Activated T-helper 1 cell treated with anti-CD3 and anti-CD28 coated beads, Interleukin-2, amount 50 U/mL, for 16 hours (primary cell): ENCODE results near the gene NCKAP5.

ENCODE experiments used
- DNase-seq, 2 donors: peaks; one replicate each; pipeline ENCODE4 v3.0.0-alpha.2; 2020; ENCODE audit warnings: low read depth in 1 of 2, low spot score in 1 of 2

The NCKAP5 gene

DNA sequence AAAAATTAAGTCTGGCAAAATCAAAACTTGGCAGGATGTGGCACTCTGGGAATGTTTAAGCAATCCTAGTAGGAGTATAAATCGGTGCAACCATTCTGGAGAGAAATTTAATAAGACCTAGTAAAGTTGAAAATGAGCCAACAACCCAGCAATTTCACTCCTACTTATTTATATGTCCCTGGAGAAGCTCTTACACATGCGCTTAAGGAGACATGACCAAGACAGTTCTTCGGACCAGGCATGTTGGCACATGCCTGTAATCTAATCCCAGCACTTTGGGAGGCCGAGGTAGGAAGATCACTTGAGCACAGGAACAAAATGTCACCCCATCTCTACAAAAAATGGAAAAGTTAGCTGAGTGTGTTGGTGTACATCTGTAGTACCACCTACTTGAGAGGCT lies 523.7 kb downstream of the NCKAP5 start:
- no peak for DNase-seq

DNA sequence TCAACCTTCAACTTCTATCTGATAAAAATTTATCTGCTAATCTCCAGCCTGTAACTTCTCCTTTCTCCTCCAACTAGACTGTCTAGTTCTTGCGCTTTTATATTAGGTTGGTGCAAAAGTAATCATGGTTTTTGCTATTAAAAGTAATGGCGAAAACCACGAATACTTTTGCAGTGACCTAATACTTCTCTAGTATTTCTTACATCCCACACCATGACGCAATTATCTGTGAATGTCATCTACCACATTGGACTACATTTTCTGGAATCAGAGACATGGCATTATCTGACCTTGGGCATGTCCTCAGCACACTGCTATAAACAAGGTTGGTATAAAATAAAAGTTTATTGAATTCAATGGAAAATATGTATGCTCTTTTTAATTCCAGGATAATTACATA lies 528.1 kb downstream of the NCKAP5 start:
- no peak for DNase-seq

DNA sequence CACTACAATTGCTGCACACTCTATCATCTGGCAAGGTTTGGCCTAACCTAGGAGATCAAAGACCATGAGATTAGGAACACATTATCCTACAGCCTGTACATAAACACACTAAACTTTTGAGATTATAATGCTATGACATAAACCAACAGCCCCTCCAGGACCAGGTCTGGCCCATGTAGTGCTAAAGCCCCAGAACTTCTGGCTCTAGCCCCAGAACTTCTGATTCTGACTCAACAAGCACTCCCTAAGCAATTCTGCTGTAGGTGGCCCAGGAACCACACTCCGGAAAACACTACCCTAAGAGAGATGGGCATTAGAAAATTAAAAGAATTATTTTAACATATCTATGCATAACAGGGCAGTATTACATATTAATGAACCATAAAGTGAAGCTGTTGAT lies 528.7 kb downstream of the NCKAP5 start:
- DNase-seq, result no peak

GRCh38 chr2:133026536-133027177 lies 541.6 kb downstream of the NCKAP5 start:
- DNase-seq, result no peak

DNA sequence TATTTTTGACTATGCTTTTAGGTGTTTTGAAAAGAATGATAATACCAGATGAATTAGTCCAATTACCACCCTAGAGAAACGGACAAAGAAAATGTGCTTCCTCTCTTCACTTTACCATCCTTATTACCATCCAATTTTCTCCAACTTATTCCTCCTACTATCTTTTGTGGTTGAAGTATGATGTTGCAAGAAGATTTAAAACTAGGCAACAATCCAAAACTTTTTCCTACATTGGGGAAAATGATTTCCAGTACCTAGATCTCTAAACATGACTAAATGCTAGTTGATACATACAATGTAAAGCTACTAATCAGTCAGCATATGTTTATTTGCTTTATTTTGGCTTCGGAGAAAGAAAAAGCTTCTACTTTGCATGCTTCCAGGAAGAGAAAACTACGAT lies 543.3 kb downstream of the NCKAP5 start:
- DNase-seq, result no peak

DNA sequence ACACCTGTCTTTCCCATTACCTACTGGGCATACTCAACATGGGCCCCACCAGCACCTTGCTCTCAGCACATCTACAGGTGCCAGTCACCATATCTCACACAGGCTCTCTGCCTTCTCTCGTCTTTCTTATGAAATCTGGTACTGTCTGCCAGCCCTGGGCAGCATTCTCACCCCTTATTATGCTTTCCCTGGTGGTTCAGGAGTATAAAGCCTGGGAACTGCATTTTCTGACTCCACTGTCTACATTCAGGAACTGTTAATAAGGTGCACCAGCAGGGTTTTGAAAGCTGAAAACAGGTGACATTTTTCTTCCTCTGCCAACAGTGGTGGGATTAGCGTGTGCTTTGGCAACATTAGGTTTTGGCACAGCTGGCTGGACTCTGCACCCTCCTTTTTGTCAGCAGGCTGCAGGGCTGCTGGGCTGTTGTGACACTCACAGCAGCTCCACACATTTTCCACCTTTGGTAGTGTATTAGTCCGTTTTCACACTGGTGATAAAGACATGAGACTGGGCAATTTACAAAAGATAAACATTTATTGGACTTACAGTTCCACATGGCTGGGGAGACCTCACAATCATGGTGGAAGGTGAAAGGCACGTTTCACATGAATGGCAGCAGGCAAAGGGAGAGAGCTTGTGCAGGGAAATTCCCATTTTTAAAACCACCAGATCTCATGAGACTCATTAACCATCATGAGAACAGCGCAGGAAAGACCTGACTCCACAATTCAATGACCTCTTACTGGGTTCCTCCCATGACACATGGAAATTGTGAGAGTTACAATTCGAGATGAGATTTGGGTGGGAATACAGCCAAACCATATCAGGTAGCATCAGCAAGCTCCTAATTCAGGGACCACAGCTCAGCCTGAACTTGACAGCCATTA lies 555.2 kb downstream of the NCKAP5 start:
- DNase-seq, result no peak

GRCh38 chr2:133004623-133005022 lies 563.6 kb downstream of the NCKAP5 start:
- DNase-seq, result no peak

DNA sequence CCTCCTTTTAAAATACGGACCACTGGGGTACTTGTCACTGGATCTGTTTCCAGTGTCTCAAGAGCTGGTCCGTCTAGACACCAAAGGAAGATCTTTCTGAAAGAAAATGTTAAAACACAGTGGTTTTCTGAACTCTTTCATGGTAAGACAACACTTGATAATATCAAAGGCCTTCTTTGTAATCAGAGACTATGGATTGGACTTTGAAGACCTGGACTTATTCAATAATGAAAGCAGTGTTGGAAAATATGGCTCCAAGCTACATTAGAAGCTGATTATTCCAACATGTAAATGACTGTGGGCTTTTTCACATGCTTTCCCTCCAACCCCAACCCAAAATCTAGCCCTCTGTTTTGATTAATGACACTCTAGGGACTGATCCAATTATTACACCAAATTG lies 568.8 kb downstream of the NCKAP5 start:
- DNase-seq, result no peak

DNA sequence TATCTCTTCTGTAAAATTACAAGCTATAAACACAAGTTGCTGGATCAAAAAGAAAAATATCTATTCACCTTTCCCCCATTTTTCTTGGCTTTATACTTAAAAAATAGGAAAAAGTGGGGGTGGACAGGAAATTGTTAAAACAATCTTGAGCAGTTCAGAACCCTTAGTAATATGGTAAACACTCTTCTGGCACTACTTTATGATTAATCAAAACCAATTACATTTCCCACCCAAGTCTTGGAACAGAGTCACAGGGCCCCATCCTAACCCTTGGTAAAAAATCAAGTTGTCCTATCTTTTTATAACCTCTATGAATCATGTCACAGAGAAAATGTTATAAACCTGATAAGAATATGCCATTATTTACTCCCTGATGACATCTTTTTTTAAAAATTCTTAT lies 570.0 kb downstream of the NCKAP5 start:
- DNase-seq, result no peak

DNA sequence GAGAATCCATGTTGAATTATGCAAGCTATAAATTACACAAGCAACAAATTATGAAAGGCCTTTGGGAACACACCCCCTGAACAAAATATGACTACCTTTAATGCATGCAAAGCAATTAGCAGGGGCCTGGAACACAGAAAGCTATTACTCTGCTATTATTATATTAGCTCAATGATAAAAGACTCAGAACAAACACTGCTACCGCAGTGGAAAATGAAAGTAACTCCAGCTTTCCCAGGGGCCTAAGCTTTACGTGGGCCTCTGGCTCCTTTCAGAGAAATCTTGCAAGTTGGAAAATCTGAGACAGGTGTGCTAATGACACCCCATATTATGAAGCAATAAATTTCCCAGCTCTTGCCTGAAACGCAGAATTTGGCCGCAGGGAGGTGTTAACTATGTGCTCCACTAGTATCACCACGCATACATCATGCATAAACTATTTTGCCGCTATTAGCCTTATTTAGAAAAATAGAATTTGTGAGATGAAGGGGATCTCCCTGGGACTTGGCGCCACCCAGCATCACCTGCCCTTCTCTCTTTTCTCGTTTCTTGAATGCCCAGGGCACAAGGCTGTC lies 576.7 kb downstream of the NCKAP5 start:
- no peak for DNase-seq

DNA sequence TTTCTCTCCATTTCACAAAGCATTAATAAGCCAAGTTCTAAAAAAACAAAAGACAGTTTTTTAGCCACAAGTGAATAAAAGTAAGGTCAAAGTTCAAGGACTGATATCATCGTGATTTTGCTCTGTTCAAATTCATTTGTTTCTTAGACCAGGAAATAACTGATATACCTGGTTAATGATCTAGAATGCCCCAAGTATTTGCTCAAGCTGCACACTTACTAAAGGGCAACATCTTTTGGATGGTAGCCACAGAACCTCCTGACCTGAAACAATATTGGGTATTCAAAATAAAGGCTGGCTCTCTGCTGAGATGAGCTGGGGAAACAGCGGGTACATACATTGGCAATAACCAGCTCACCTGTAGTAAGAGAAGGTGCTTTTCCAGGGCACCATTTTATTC lies 583.5 kb downstream of the NCKAP5 start:
- no peak for DNase-seq

GRCh38 chr2:132980304-132980703 lies 588.0 kb downstream of the NCKAP5 start:
- DNase-seq, result no peak

DNA sequence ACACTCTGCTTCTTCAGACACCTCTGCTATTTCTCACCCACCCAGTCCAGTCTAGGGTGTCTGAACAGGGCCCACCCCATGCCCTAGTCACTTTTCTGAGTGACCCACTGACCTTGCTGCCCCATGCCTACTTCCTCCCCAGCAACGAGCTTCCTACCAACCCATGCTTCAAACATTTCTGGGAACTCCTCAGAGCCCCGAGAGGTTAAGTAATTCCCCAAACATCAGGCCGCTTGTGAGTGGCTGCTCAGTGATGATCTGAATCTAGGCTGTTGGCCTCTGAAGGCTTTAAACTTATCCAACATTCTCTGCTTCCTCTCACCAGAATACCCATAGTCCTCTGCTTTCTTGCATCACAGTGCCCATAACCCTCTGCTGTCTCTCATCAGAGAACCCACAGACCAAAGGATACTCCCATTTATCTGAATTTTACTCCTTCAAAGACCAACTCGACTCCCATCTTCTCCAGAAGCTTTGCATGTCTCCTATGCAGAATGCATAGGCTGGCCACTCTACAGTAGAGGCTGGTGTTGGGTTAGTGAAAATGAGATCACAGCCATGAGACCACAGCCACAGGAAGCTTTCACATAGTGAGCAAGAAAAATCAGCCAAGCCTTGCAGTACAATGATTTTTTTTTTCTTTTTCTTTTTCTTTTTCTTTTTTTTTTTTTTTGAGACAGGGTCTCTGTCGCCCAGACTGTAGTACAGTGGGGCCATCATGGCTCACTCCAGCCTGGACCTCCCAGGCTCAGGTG lies 588.7 kb downstream of the NCKAP5 start:
- no peak for DNase-seq

- DNase-seq, result no peak
Measured at GRCh38 chr2:132978840-132979239, 589.4 kb downstream of the NCKAP5 start.

DNA sequence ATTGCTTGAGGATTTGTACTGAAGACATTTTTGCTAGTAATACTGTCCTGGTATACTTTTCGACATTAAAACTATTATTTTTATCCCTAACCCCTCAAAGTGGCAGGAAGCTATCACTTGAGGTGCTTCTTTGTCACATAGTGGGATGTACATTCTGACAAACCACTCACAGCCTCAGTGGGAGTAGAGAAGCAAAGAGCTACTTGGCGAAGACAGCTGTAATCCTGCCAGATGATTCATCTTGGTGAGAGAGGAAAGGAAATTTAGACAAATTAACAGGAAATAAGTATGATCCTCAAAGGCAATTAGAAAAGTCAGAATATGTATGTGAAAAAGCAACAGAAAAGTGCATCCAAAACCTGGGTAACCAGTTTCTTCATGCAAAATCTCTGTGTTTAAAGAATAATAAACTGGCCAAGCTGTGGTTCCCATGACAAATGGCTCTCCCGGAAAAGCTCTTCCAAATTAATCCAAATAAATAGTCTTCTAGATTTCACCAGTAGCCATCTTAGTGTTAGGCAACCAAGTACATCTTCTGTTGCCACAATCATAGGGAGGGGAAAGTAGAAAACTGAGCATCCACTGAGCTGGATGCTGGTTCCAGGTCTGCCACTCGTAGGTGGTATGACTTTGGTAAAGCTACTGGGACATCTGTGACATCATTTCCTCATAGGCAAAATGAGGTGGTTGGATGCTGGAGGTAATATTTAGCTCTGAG lies 590.3 kb downstream of the NCKAP5 start:
- no peak for DNase-seq

- DNase-seq, result no peak
Measured at GRCh38 chr2:132975193-132976105, 592.8 kb downstream of the NCKAP5 start.

GRCh38 chr2:132974467-132975095 lies 593.7 kb downstream of the NCKAP5 start:
- DNase-seq, result no peak

DNA sequence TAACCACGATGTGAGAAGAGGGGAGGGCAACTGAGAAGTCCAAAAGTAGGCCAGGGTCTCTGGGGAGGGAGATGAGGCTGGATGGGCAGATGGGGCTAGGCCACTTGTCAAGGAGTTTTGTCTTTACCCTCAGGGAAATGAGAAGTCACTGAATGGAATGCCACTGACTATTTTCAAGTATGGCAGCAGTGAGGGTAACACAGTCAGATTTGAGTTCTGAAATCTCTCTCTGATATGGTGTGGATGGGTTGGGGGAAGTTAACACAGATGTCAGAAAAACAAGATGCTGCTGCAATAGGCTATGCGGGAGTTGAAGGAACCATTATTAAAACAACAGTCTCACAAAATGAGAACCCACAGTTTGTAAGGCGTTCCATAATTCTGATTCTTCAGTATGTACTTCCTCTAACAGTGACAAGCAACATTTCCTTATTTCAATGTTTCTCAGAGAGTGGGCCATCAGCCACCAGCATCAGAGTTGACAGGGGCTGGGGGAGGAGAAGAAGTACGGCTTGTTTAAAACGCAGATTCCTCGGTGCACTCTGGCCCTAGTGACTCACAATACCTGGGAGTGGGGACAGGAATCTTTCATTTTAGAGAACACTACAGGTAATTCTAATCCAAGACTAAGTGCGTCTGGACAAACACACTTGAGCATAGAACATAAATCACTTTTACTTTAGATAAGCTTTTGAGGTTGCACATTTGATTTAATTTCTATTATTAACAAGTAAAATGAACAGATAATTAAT lies 596.8 kb downstream of the NCKAP5 start:
- no peak for DNase-seq
